Mammary epithelial cell (primary cell): Measurements from ENCODE around the gene EEFSEC.

Experiments
- CTCF ChIP-seq, 2 donors: IDR thresholded peaks in 1 of 2; conservative IDR thresholded peaks in 1 of 2; 2 replicates each; pipeline ENCODE4 v1.5.1; 2011 to 2012; ENCODE audit warnings: inconsistent platforms in 2 of 2, low read length in 2 of 2, mild to moderate bottlenecking in 2 of 2, control low read depth in 1 of 2, low read depth in 1 of 2; ENCODE audit not compliant: insufficient read depth in 1 of 2; ENCODE audit errors: extremely low read depth in 1 of 2
- EZH2 ChIP-seq: IDR thresholded peaks from 2 replicates; pipeline ENCODE4 v1.6.1; 2012; ENCODE audit warnings: low read length, inconsistent platforms, borderline replicate concordance

- TF ChIP-seq CTCF (conservative IDR thresholded peaks at IDR 0.05 in 1 of 2, IDR thresholded peaks at IDR 0.05 in 1 of 2; ENCODE audit: extremely low read depth in 1 of 2, insufficient read depth in 1 of 2, low read depth in 1 of 2, low read length in 2 of 2) (no peak), EZH2 (no peak)
Measured at GRCh38 chr3:128409624-128410581, 256.6 kb downstream of the EEFSEC start.
